Measurements from ENCODE around the gene SRF. TPM values are rescaled to one million over a fixed set of nuclear protein-coding genes. Genes with fewer than 3 reads are reported as not detected.
A peak's percentile ranks its signal among the peaks of the same experiment; 100 is the strongest.

Gene SRF
- 29.2 TPM for total RNA-seq
- long read RNA-seq, full-length matches to known transcripts: 16 of 24 reads
- long read RNA-seq, partial matches to known transcripts: 5 of 24 reads
- long read RNA-seq, other reads (novel, unspliced or antisense): 3 of 24 reads

GRCh38 chr6:43170931-43171706, at the start of gene SRF:
SRF (plus strand) TSS chr6:43171269; CDS start chr6:43171657, 388 bp downstream.
- H3K36me3 ChIP-seq: peaks cover 11% of the 10 kb centered on the region
- peak within 1 kb of the TSS; percentile 95 for H3K4me3 ChIP-seq
- intact Hi-C loops (cut with DNase I): no loop called here
- no peaks in the 10 kb centered on the region for H3K27me3 ChIP-seq (ENCODE audit: low read depth)
- ATAC-seq (peak; percentile 86 to 91), DNase-seq (peak; percentile 100)
- H3K9me3 ChIP-seq: no peaks in the 10 kb centered on the region
- peak; percentile 64 for TF ChIP-seq CTCF (IDR thresholded peaks at IDR 0.05)
- peaks cover 35% of the 10 kb centered on the region for H3K4me1 ChIP-seq
- H3K27ac ChIP-seq: peak within 1 kb of the TSS; percentile 93

- no peaks in the 10 kb centered on the region for H3K36me3 ChIP-seq
- peaks cover 40% of the 10 kb centered on the region for H3K4me1 ChIP-seq
- intact Hi-C loops (cut with DNase I): no loop called here
- no peak for DNase-seq
- no peak for ATAC-seq
- no peak for TF ChIP-seq CTCF (IDR thresholded peaks at IDR 0.05)
- H3K9me3 ChIP-seq: no peaks in the 10 kb centered on the region
- no peak overlapping the region for H3K4me3 ChIP-seq
- no peak overlapping the region for H3K27ac ChIP-seq
- no peaks in the 10 kb centered on the region for H3K27me3 ChIP-seq (ENCODE audit: low read depth)
Observed at GRCh38 chr6:43122146-43122545, 48.9 kb upstream of the SRF start.

GRCh38 chr6:43123461-43124314, 47.4 kb upstream of the SRF start:
- TF ChIP-seq CTCF (IDR thresholded peaks at IDR 0.05): no peak
- Histone ChIP-seq H3K9me3 (no peaks in the 10 kb centered on the region), H3K4me3 (no peak overlapping the region), H3K27me3 (ENCODE audit: low read depth) (no peaks in the 10 kb centered on the region), H3K4me1 (peaks cover 44% of the 10 kb centered on the region), H3K36me3 (no peaks in the 10 kb centered on the region), H3K27ac (no peak overlapping the region)
- no peak for ATAC-seq
- intact Hi-C loops (cut with DNase I): no loop called here
- DNase-seq: no peak

- Histone ChIP-seq H3K36me3 (no peaks in the 10 kb centered on the region), H3K27me3 (ENCODE audit: low read depth) (no peaks in the 10 kb centered on the region), H3K9me3 (no peaks in the 10 kb centered on the region), H3K4me1 (peaks cover 50% of the 10 kb centered on the region), H3K4me3 (no peak overlapping the region), H3K27ac (no peak overlapping the region)
- no peak for ATAC-seq
- no peak for DNase-seq
- intact Hi-C loops (cut with DNase I): no loop called here
- TF ChIP-seq CTCF (IDR thresholded peaks at IDR 0.05): no peak
Observed at GRCh38 chr6:43124481-43124880, 46.6 kb upstream of the SRF start.

GRCh38 chr6:43125119-43125518, 46.0 kb upstream of the SRF start:
- Histone ChIP-seq H3K4me1 (peaks cover 48% of the 10 kb centered on the region), H3K36me3 (no peaks in the 10 kb centered on the region), H3K27ac (no peak overlapping the region), H3K27me3 (ENCODE audit: low read depth) (no peaks in the 10 kb centered on the region), H3K4me3 (no peak overlapping the region), H3K9me3 (no peaks in the 10 kb centered on the region)
- intact Hi-C loops (cut with DNase I): no loop called here
- TF ChIP-seq CTCF (IDR thresholded peaks at IDR 0.05): no peak
- ATAC-seq: no peak
- DNase-seq: no peak

All from lower lobe of right lung (tissue), 2 donors.